HG03097 (cell line): ENCODE measurements around the gene NPHP4.

ENCODE experiments used
- ATAC-seq: cut with Tn5 transposase; IDR thresholded peaks from one replicate; pipeline ENCODE4 v1.9.1; 2021; ENCODE audit not compliant: unreplicated experiment, low FRiP score

NPHP4 gene

GRCh38 chr1:5992814-5993555 is 760 bp upstream of the NPHP4 start:
- no peak for ATAC-seq

GRCh38 chr1:5991381-5992025 is 722 bp downstream of the NPHP4 start:
- ATAC-seq, result peak; percentile 8

- no peak for ATAC-seq
Observed at GRCh38 chr1:5990913-5991312, 1.3 kb downstream of the NPHP4 start.

- ATAC-seq, result no peak
Observed at GRCh38 chr1:5989731-5990271, 2.4 kb downstream of the NPHP4 start.

GRCh38 chr1:5989286-5989605 is 3.0 kb downstream of the NPHP4 start:
- ATAC-seq, result no peak

- ATAC-seq, result no peak
Observed at GRCh38 chr1:5988596-5989285, 3.5 kb downstream of the NPHP4 start.

GRCh38 chr1:5986018-5986417 is 6.2 kb downstream of the NPHP4 start:
- ATAC-seq, result no peak

- no peak for ATAC-seq
Observed at GRCh38 chr1:5985250-5985649, 7.0 kb downstream of the NPHP4 start.

- no peak for ATAC-seq
Observed at GRCh38 chr1:5983361-5984103, 8.7 kb downstream of the NPHP4 start.

- ATAC-seq, result no peak
Observed at GRCh38 chr1:5982868-5983267, 9.4 kb downstream of the NPHP4 start.

GRCh38 chr1:5982276-5982675 is 9.9 kb downstream of the NPHP4 start:
- ATAC-seq, result no peak

- ATAC-seq, result no peak
Observed at GRCh38 chr1:5981009-5981380, 11.2 kb downstream of the NPHP4 start.

- ATAC-seq, result no peak
Observed at GRCh38 chr1:5980314-5981008, 11.8 kb downstream of the NPHP4 start.

GRCh38 chr1:5979536-5980313 is 12.5 kb downstream of the NPHP4 start:
- ATAC-seq, result no peak

- ATAC-seq, result no peak
Observed at GRCh38 chr1:5978452-5978851, 13.8 kb downstream of the NPHP4 start.

- ATAC-seq, result no peak
Observed at GRCh38 chr1:5977494-5978444, 14.5 kb downstream of the NPHP4 start.

GRCh38 chr1:5976726-5977493 is 15.3 kb downstream of the NPHP4 start:
- ATAC-seq, result no peak

- no peak for ATAC-seq
Observed at GRCh38 chr1:5976231-5976630, 16.0 kb downstream of the NPHP4 start.
